HL-60 (cell line): ENCODE results near the gene RHOH.

Experiments used
- DNase-seq, 2 experiments: peaks; one replicate each; pipeline ENCODE4 v3.0.0-alpha.2; 2010 to 2020; ENCODE audit warnings: low read depth in 1 of 2, low spot score in 1 of 2
- H3K27ac ChIP-seq: fragments of 250-450 bp; sonication (Bioruptor Pico); replicated peaks from 2 replicates; pipeline ENCODE4 v1.5.1; 2020; ENCODE audit warnings: mild to moderate bottlenecking, moderate library complexity
- H3K27me3 ChIP-seq: fragments of 250-450 bp; sonication (Bioruptor Pico); 2 replicates; pipeline ENCODE4 v1.5.1; 2021; ENCODE audit warnings: mild to moderate bottlenecking, moderate library complexity; ENCODE audit not compliant: insufficient read depth, poor library complexity, severe bottlenecking
- H3K4me3 ChIP-seq: replicated peaks from 2 replicates; pipeline ENCODE4 v1.5.1; 2011; ENCODE audit warnings: mild to moderate bottlenecking, control low read depth, low read length; ENCODE audit not compliant: insufficient read depth
- CTCF ChIP-seq: IDR thresholded peaks from one replicate; pipeline ENCODE4 v1.5.1; 2011; ENCODE audit warnings: low read length, control low read depth, inconsistent platforms; ENCODE audit not compliant: insufficient read depth
- GABPA ChIP-seq: IDR thresholded peaks from 2 replicates; pipeline ENCODE4 v1.6.1; 2012; ENCODE audit warnings: low read depth
- POLR2AphosphoS5 ChIP-seq: IDR thresholded peaks from 2 replicates; pipeline ENCODE4 v1.6.1; 2012; ENCODE audit warnings: low read depth
- SPI1 ChIP-seq: IDR thresholded peaks from 2 replicates; pipeline ENCODE4 v1.6.1; 2012; ENCODE audit warnings: low read depth, mild to moderate bottlenecking, borderline replicate concordance
- TF ChIP-seq, protein P1 (sequence below): IDR thresholded peaks from 2 replicates; pipeline ENCODE4 v1.6.1; 2012; ENCODE audit warnings: low read depth; ENCODE audit not compliant: insufficient replicate concordance

RHOH gene

GRCh38 chr4:40200875-40201801, 4.3 kb downstream of the RHOH start:
- H3K4me3 ChIP-seq, result peak overlapping the region; percentile 41
- peak in 1 of 2 experiments; percentile 58 for DNase-seq
- TF ChIP-seq, protein P1, sequence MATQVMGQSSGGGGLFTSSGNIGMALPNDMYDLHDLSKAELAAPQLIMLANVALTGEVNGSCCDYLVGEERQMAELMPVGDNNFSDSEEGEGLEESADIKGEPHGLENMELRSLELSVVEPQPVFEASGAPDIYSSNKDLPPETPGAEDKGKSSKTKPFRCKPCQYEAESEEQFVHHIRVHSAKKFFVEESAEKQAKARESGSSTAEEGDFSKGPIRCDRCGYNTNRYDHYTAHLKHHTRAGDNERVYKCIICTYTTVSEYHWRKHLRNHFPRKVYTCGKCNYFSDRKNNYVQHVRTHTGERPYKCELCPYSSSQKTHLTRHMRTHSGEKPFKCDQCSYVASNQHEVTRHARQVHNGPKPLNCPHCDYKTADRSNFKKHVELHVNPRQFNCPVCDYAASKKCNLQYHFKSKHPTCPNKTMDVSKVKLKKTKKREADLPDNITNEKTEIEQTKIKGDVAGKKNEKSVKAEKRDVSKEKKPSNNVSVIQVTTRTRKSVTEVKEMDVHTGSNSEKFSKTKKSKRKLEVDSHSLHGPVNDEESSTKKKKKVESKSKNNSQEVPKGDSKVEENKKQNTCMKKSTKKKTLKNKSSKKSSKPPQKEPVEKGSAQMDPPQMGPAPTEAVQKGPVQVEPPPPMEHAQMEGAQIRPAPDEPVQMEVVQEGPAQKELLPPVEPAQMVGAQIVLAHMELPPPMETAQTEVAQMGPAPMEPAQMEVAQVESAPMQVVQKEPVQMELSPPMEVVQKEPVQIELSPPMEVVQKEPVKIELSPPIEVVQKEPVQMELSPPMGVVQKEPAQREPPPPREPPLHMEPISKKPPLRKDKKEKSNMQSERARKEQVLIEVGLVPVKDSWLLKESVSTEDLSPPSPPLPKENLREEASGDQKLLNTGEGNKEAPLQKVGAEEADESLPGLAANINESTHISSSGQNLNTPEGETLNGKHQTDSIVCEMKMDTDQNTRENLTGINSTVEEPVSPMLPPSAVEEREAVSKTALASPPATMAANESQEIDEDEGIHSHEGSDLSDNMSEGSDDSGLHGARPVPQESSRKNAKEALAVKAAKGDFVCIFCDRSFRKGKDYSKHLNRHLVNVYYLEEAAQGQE, result peak; percentile 31
- no peak for TF ChIP-seq POLR2AphosphoS5
- peak; percentile 81 for TF ChIP-seq SPI1
- TF ChIP-seq CTCF, result no peak
- no peaks in the 10 kb centered on the region for H3K27me3 ChIP-seq
- H3K27ac ChIP-seq, result peak overlapping the region; percentile 82

- DNase-seq, result no peak
- peak overlapping the region; percentile 3; the same call in 1 of the 2 replicates for H3K4me3 ChIP-seq
Measured at GRCh38 chr4:40201898-40202297, 5.1 kb downstream of the RHOH start.

DNA sequence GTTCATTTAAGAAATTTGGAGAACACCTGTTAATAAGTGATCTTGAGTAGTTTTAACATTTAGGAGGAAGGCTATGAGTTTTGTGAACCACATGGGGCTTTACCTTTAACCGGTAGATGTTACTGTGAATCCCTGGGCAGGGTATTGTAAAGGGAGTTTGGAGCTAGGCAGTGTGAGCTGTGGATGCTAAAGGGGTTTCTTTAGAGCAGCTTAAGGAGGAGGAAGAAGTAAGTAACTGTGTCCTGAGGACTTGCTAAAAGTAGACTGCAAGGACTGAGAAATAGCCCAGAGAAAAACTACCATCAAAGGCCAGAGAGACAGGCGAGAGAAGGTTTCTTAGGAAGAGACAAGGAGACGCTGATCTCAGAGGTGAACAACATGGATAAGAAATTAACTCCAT, 5.6 kb downstream of the RHOH start:
- Histone ChIP-seq H3K27me3 (no peaks in the 10 kb centered on the region), H3K4me3 (no peak overlapping the region), H3K27ac (peak overlapping the region; percentile 40)
- TF ChIP-seq SPI1, result no peak
- TF ChIP-seq, protein P1, result no peak
- no peak for TF ChIP-seq GABPA
- no peak for TF ChIP-seq POLR2AphosphoS5
- no peak for TF ChIP-seq CTCF
- no peak for DNase-seq

More at GRCh38 chr4:40201898-40202297, 5.1 kb downstream of the RHOH start:
- H3K27ac ChIP-seq, result peak overlapping the region; percentile 82; the same call in 1 of the 2 replicates
- no peaks in the 10 kb centered on the region for H3K27me3 ChIP-seq
- TF ChIP-seq CTCF (no peak), SPI1 (no peak)
